ENCODE measurements around the gene USH1C.

DNA sequence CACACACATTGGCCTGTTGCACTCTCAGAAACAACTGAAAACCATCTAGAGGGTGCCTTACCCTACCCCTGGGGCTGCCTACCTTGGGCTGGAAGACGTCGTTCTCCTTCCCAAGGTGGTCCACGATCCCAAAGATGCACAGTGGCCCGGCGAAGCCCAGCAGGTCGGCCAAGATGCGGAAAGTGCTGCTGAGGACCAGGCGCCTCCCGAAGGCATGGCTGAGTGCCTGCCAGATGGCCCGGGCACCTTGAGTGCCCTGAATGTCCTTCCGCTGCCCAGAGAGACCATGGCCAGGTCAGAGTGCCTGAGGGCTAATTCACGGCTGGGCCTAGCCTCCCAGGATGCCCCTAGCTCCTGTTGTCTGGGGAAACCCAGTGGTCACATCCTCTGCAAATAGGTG, 83.8 kb downstream of the USH1C start:
- no peak for TF ChIP-seq POLR2A (IDR thresholded peaks at IDR 0.05)
- TF ChIP-seq, protein P1, sequence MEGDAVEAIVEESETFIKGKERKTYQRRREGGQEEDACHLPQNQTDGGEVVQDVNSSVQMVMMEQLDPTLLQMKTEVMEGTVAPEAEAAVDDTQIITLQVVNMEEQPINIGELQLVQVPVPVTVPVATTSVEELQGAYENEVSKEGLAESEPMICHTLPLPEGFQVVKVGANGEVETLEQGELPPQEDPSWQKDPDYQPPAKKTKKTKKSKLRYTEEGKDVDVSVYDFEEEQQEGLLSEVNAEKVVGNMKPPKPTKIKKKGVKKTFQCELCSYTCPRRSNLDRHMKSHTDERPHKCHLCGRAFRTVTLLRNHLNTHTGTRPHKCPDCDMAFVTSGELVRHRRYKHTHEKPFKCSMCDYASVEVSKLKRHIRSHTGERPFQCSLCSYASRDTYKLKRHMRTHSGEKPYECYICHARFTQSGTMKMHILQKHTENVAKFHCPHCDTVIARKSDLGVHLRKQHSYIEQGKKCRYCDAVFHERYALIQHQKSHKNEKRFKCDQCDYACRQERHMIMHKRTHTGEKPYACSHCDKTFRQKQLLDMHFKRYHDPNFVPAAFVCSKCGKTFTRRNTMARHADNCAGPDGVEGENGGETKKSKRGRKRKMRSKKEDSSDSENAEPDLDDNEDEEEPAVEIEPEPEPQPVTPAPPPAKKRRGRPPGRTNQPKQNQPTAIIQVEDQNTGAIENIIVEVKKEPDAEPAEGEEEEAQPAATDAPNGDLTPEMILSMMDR (IDR thresholded peaks at IDR 0.05): no peak

Measured in uterus (tissue), 2 donors.